ENCODE measurements around the gene CEACAM6. TPM values are rescaled to one million over a fixed set of nuclear protein-coding genes. Genes with fewer than 3 reads are reported as not detected.
A peak's percentile ranks its signal among the peaks of the same experiment; 100 is the strongest.

CEACAM6 gene
- total and polyA plus RNA-seq, 9 of the 15 experiments (the other 6 are each of a cell fraction or from before 2014, with no cell fraction given): 0.24 TPM; not detected in 8

DNA sequence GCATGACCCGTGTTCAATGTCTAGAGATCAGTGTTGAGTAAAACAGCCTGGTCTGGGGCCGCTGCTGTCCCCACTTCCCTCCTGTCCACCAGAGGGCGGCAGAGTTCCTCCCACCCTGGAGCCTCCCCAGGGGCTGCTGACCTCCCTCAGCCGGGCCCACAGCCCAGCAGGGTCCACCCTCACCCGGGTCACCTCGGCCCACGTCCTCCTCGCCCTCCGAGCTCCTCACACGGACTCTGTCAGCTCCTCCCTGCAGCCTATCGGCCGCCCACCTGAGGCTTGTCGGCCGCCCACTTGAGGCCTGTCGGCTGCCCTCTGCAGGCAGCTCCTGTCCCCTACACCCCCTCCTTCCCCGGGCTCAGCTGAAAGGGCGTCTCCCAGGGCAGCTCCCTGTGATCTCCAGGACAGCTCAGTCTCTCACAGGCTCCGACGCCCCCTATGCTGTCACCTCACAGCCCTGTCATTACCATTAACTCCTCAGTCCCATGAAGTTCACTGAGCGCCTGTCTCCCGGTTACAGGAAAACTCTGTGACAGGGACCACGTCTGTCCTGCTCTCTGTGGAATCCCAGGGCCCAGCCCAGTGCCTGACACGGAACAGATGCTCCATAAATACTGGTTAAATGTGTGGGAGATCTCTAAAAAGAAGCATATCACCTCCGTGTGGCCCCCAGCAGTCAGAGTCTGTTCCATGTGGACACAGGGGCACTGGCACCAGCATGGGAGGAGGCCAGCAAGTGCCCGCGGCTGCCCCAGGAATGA is 48.4 kb upstream of the CEACAM6 start (continued):
- TF ChIP-seq ZNF449 (CRISPR knock-in tag; IDR thresholded peaks at IDR 0.05) (no peak), YBX1 (IDR thresholded peaks at IDR 0.05) (no peak), TEAD2 (tag; IDR thresholded peaks at IDR 0.05) (no peak), PHF8 (IDR thresholded peaks at IDR 0.05; ENCODE audit: borderline replicate concordance, low read length) (peak; percentile 17; the same call in 1 of the 2 replicates), SMARCC2 (IDR thresholded peaks at IDR 0.05; ENCODE audit: low read depth) (no peak), NRF1 (conservative IDR thresholded peaks at IDR 0.05 in 1 of 2, IDR thresholded peaks at IDR 0.05 in 1 of 2) (peak in 1 of 2 experiments; percentile 29; a peak in 1 of 4 replicates), PHTF2 (CRISPR knock-in tag; IDR thresholded peaks at IDR 0.05) (no peak), RFX1 (IDR thresholded peaks at IDR 0.05) (no peak), BMI1 (IDR thresholded peaks at IDR 0.05; ENCODE audit: low read length) (no peak), RAD21 (CRISPR knock-in tag; conservative IDR thresholded peaks at IDR 0.05 in 1 of 2, IDR thresholded peaks at IDR 0.05 in 1 of 2) (peak; percentile 47 to 64; a peak in 3 of 4 replicates), LCOR (CRISPR knock-in tag; IDR thresholded peaks at IDR 0.05) (no peak), ETS2 (tag; IDR thresholded peaks at IDR 0.05; ENCODE audit: borderline replicate concordance, poor library complexity, severe bottlenecking) (no peak), TBP (optimal IDR thresholded peaks at IDR 0.05; ENCODE audit: low read depth, low read length) (no peak), ZNF140 (CRISPR knock-in tag; IDR thresholded peaks at IDR 0.05) (no peak), NBN (IDR thresholded peaks at IDR 0.05; ENCODE audit: low read depth) (peak; percentile 74; the same call in 1 of the 2 replicates), ZNF121 (CRISPR knock-in tag; conservative IDR thresholded peaks at IDR 0.05) (no peak), MTA3 (IDR thresholded peaks at IDR 0.05; ENCODE audit: borderline replicate concordance) (peak; percentile 86; the same call in 1 of the 2 replicates), ZBTB2 (IDR thresholded peaks at IDR 0.05) (0 out of 2 replicates have a peak, but pooled peaks have one; percentile 33), SPI1 (IDR thresholded peaks at IDR 0.05; ENCODE audit: borderline replicate concordance, low read depth, low read length) (peak; percentile 14; the same call in 1 of the 2 replicates), KLF13 (tag; IDR thresholded peaks at IDR 0.05; ENCODE audit: borderline replicate concordance, low read depth) (peak; percentile 36; the same call in 1 of the 2 replicates)
- TF ChIP-seq, protein P1, sequence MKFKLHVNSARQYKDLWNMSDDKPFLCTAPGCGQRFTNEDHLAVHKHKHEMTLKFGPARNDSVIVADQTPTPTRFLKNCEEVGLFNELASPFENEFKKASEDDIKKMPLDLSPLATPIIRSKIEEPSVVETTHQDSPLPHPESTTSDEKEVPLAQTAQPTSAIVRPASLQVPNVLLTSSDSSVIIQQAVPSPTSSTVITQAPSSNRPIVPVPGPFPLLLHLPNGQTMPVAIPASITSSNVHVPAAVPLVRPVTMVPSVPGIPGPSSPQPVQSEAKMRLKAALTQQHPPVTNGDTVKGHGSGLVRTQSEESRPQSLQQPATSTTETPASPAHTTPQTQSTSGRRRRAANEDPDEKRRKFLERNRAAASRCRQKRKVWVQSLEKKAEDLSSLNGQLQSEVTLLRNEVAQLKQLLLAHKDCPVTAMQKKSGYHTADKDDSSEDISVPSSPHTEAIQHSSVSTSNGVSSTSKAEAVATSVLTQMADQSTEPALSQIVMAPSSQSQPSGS (CRISPR knock-in tag; IDR thresholded peaks at IDR 0.05): no peak
- TF ChIP-seq, protein P2, sequence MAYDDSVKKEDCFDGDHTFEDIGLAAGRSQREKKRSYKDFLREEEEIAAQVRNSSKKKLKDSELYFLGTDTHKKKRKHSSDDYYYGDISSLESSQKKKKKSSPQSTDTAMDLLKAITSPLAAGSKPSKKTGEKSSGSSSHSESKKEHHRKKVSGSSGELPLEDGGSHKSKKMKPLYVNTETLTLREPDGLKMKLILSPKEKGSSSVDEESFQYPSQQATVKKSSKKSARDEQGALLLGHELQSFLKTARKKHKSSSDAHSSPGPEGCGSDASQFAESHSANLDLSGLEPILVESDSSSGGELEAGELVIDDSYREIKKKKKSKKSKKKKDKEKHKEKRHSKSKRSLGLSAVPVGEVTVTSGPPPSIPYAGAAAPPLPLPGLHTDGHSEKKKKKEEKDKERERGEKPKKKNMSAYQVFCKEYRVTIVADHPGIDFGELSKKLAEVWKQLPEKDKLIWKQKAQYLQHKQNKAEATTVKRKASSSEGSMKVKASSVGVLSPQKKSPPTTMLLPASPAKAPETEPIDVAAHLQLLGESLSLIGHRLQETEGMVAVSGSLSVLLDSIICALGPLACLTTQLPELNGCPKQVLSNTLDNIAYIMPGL (CRISPR knock-in tag; IDR thresholded peaks at IDR 0.05): 0 out of 2 replicates have a peak, but pooled peaks have one; percentile 41
